GM10847 (cell line): ENCODE data around the gene GCN1.

Source experiments
- POLR2A ChIP-seq: IDR thresholded peaks from 2 replicates; pipeline ENCODE4 v1.6.1; 2011; ENCODE audit not compliant: insufficient read length; ENCODE audit errors: extremely low read depth

GCN1 gene

DNA sequence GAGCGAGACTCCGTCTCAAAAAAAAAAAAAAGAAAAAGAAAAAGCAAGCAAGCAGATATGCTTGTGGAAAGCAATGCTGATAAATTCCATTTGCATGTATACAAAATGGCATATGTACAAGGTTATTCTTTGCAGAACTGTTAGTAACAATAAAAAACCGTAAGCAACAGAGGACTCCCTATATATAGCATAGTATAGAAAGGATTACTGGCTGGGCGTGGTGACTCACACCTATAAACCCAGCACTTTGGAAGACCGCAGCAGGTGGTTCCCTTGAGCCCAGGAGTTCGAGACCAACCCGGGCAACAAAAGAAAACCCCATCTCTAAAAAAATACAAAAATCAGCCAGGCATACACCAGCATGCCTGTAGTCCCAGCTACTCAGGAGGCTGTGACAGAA is 13.5 kb downstream of the GCN1 start:
- no peak for TF ChIP-seq POLR2A

GRCh38 chr12:120175537-120175936 is 19.0 kb downstream of the GCN1 start:
- no peak for TF ChIP-seq POLR2A

- TF ChIP-seq POLR2A = no peak
Observed at GRCh38 chr12:120175062-120175461, 19.5 kb downstream of the GCN1 start.

DNA sequence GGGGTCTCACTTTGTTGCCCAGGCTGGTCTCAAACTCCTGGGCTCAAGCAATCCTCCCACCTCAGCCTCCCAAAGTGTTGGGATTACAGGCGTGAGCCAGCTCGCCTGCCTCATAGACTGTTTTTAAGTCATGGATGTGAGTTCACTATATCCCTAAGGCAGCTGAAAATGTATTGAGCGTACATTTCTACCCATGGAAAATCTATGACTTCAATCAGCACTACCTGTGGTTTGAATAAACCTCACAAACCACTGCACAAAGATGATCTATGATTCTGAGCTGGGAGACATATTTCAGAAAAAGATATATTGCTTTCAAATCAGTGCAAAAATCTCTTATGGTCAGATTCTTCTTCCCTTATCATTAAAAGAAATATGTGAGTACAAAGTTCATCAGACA is 22.5 kb downstream of the GCN1 start:
- no peak for TF ChIP-seq POLR2A

DNA sequence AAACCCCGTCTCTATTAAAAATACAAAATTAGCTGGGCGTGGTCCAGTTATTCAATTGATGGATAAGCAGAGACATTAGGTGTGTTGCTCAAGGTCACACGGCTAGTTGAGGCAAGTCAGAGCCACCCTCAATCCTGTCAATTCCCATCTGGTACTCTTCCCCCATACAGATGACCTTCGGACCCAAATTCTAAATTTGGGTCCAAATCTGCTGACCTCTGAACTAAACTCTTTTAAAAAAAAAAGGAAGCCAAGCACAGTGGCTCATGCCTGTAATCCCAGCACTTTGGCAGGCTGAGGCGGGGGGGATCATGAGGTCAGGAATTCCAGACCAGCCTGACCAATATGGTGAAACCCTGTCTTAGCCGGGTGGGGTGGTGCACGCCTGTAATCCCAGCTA is 23.9 kb downstream of the GCN1 start:
- TF ChIP-seq POLR2A = no peak

DNA sequence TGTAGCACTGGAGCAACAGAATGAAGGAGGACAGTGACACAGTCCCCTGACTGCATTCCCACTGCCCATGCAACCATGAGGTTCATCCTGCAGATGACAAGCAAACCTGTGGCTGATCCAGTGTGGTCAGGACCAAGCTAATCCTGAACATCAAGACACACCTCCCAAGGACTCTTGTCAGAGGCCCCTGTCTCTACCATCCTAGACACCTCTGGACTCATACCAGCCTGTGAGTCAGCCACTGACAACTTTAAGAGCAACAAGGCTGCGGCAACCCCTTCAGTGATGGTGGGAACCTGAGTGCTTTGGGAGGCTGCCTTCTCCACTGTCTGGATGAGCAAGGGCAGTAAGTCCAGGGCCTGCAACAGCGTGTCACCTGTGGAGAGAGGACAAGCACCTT is 24.6 kb downstream of the GCN1 start:
- TF ChIP-seq POLR2A = no peak

DNA sequence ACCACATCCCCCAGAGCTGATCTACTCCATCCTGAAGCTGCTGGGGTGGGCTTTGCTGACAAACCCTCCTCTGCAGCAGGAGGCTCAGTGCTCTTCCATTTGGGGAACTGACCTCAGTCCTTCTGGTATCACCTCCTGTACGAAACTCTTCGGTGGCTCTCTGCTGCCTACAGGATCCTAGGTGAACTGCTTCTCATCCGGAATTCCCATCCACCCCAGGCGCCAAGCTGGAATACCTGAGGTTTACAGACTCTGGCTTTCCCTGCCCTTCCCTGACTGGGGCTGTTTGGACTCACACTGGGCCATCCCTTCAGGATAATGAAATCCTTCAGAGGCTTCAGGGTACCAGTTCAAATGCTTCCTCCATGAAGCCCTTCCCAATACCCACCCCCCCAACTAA is 26.2 kb downstream of the GCN1 start:
- no peak for TF ChIP-seq POLR2A

GRCh38 chr12:120167529-120168095 is 26.9 kb downstream of the GCN1 start:
- no peak for TF ChIP-seq POLR2A

DNA sequence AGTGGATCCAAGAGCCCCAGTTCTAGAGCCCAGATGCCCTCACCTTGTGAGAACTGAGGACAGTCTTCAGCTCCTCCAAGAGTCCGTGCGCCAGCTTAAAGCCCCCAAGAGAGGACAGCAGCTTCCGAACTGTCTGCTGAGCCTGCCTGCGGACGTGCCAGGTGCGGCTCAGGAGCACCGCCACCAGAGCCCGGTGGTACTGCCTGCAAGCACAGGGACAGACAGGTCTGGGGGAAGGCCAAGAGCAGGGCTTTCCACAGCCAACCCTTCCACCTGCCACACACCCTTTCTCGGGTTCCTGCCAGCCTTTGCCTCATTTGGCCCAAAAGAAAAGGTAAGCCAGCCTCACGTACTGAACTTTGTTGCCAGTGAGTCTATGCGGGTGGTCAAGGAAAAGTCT is 30.2 kb downstream of the GCN1 start:
- TF ChIP-seq POLR2A = no peak

- no peak for TF ChIP-seq POLR2A
Observed at GRCh38 chr12:120162763-120163162, 31.8 kb downstream of the GCN1 start.

DNA sequence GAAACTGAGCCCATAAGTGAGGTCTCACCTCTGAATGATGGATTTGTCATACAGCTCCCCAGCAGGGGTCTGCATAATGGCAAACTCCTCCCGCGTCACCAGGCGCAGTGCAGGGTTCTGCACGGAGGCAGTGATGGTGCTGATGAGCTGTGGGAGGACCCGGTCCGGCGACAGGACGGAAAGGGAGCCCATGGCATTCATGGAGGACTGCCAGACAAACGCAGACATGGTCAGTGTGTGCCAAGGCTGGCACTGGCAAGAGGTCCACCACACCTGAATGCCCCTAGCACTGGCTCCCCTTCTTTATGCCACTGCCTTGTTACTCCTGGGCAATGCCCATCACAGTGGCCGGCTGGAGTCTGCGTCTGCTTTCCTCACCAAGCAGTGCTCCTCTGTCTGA is 32.7 kb downstream of the GCN1 start:
- TF ChIP-seq POLR2A = no peak

GRCh38 chr12:120159509-120160237 is 34.8 kb downstream of the GCN1 start:
- no peak for TF ChIP-seq POLR2A

GRCh38 chr12:120158351-120158750 is 36.2 kb downstream of the GCN1 start:
- no peak for TF ChIP-seq POLR2A

GRCh38 chr12:120157678-120158077 is 36.8 kb downstream of the GCN1 start:
- no peak for TF ChIP-seq POLR2A

DNA sequence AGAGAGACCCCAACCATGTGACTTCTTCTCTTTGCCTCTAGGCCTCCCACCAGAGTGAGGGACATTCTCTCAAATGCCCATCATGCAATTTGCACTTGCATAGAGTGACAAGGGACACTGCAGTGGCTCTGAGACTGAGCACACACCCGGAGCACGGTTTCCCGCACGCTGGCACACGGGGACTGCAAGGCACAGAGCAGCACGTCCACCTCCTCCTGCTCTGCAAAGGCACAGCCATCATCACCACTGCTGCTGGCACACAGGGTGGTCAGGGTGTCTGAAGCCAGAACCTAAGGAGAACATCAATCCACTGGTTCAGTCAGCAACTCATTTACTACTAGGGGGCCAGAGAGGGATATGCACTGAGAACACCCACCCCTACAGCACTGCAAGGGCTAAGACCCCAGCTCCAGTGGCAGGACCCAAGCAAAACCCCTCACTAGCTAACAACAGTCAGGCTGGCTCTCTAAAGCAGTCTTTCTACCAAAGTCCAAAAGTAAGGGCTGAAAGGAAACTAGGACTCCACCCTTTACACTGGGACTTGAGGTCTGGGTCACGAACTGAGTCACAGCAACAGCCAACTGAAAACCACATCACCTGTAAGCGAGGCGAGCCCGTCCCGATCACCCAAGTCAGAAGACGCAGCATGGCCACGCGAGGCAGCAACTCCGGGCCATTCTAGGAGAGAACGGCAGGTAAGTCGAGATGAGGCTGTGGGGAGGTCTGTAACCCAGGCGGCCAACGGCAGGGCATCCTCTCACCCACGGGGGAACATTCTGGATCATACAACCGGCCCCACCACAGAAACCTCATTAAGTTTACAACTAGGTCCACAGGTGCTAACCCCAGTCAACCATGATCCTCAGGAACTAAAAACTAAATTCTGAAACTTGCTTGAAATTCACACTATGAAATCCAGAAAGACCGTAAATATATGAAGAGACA is 37.9 kb downstream of the GCN1 start:
- TF ChIP-seq POLR2A = no peak

GRCh38 chr12:120155072-120155471 is 39.4 kb downstream of the GCN1 start:
- TF ChIP-seq POLR2A = no peak

- no peak for TF ChIP-seq POLR2A
Observed at GRCh38 chr12:120150919-120151525, 43.5 kb downstream of the GCN1 start.
